GM19468 (cell line): ENCODE measurements around the gene PGAP2.
"Not testable (repeated sequence)": the region's sequence is repeated elsewhere in the genome, so short reads cannot be mapped to it uniquely, and the experiment has no call there.

Source experiments
- ATAC-seq: cut with Tn5 transposase; IDR thresholded peaks from one replicate; pipeline ENCODE4 v1.9.1; 2021; ENCODE audit warnings: mild to moderate bottlenecking, moderate library complexity, moderate number of reproducible peaks; ENCODE audit not compliant: unreplicated experiment; ENCODE audit errors: extremely low read depth

Gene PGAP2

GRCh38 chr11:3853899-3854659, 45.7 kb downstream of the PGAP2 start:
- peak; percentile 12 for ATAC-seq

DNA sequence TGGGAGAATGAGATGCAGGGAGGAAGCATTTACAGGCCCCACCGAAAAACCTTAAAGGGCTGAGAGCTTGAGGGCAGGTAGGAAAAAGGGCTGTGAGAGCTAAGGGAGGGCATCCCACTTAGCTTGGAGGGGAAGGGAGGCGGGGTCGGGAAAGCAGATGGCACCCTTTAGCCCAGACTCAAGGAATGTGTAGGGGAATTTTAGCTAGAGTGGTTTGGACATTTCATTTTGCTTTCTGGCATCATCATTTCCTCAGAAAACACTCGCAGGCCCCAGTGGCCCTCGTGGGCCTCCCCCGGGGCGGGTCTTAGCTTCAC, 46.3 kb downstream of the PGAP2 start:
- ATAC-seq = no peak

- peak; percentile 68 for ATAC-seq
Observed at GRCh38 chr11:3854977-3855807, 46.8 kb downstream of the PGAP2 start, which contains the start of gene STIM1. Gene STIM1 (plus strand): TSS chr11:3855664. CDS start chr11:3856271, 607 bp downstream.

DNA sequence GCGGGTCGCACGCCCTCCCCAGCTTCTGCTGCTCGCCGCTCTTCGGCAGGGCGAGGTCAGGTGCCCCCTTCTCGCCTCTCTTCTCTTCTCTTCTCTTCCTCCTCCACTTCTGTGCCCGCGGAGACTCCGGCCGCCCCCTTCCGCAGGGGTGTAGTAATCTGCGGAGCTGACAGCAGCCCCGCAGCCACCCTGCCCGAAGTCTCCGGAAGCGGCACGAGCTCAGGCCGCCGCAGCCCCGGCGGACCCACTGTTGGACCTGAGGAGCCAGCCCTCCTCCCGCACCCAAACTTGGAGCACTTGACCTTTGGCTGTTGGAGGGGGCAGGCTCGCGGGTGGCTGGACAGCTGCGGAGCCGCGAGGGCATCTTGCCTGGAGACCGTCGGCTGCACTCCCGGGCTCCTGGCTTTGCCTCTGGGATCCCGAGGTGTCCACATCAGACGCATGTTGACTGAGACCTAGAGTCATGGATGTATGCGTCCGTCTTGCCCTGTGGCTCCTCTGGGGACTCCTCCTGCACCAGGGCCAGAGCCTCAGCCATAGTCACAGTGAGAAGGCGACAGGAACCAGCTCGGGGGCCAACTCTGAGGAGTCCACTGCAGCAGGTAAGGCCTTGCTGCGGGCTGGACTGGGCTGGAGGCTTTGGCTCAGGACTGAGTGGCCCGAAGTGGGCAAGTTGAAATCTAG, 47.6 kb downstream of the PGAP2 start:
- no peak for ATAC-seq

- no peak for ATAC-seq
Observed at GRCh38 chr11:3856856-3857553, 48.6 kb downstream of the PGAP2 start.

DNA sequence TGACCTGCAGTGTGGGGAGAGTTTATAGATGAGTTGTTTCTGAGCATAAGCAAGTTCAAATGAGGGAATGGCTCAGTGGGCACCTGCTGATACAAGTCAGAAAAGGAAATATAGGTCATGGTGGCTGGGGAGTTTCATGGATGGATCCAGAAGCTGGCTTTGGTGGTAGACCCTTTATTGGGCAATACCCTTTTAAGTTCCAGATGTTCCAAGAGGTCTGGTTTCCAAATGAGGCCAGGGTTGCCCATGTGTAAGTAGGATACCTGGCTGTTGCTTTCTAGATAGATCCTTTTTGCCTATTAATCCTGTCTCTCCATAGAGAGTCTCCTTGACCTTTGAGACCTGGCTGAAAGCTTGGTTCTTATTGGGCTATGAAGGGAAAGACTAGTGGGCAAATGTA, 49.3 kb downstream of the PGAP2 start:
- ATAC-seq = no peak

GRCh38 chr11:3859373-3859881, 51.1 kb downstream of the PGAP2 start:
- no peak for ATAC-seq

- no peak for ATAC-seq
Observed at GRCh38 chr11:3860375-3860774, 52.0 kb downstream of the PGAP2 start.

DNA sequence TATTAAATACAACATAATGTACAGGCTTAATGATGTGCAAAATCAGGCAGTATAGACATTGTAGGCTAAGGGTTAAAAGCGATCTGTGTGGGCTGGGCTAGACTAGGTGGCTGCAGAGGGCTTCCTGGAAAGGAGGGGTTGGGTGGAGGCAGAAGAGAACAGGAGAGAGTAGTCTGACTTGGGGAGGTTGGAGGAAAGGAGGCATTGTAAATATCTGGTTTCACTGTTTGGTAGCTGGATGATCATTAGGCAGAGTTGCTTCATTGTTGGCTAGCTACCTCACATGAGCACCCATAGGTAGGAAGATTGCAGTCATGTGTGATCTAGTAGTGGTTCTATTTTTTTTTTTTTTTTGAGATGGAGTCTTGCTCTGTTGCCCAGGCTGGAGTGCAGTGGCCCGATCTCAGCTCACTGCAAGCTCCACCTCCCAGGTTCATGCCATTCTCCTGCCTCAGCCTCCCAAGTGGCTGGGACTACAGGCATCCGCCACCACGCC, 52.6 kb downstream of the PGAP2 start:
- not testable (repeated sequence) for ATAC-seq

DNA sequence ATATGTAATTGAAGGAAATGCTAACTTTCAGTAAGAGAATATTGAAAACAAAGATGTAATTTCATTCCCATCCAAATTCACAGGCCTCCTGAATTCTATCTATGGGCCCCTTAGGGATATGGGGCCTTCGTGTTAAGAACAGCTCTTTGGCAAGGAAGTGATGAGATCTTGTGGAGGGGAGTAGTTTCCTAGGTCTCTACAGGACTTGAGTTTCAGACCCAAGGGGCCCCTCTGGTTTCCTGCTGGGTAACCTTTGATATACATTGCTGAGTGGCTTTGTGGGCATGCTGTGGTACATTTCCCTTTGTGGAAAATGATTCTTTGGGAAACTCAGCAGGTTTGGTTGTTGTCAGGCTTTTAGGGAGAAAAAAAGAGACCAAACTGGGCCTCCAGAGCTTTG, 53.3 kb downstream of the PGAP2 start:
- ATAC-seq = no peak

- ATAC-seq = no peak
Observed at GRCh38 chr11:3865388-3866193, 57.2 kb downstream of the PGAP2 start.

DNA sequence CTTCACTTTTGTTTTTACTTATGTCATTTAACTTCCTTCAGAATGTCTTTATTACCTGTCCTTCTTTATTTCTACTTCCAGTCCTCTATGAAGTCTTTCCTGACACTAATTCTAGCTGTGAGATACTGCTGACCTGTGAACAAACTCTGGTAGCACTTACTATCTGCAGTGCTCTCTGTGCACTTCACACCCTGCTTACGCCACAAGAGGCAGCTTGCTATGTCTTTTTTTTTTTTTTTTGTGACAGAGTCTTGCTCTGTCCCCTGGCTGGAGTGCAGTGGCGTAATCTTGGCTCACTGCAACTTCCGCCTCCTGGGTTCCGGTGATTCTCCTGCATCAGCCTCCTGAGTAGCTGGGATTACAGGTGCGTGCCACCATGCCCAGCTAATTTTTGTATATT, 57.8 kb downstream of the PGAP2 start:
- ATAC-seq = peak; percentile 47

- ATAC-seq = no peak
Observed at GRCh38 chr11:3866836-3867208, 58.5 kb downstream of the PGAP2 start.

GRCh38 chr11:3867209-3868091, 59.1 kb downstream of the PGAP2 start:
- no peak for ATAC-seq

GRCh38 chr11:3873712-3874349, 65.5 kb downstream of the PGAP2 start:
- no peak for ATAC-seq
